Activated CD4-positive, alpha-beta T cell treated with anti-CD3 and anti-CD28 coated beads, Interleukin-2, Interleukin-4, amounts not matched to agents 100 ng/mL and 50 ng/mL, durations not matched to agents 16 hours and 8 hours (primary cell): ENCODE measurements around the gene ACOXL.
A peak's percentile ranks its signal among the peaks of the same experiment; 100 is the strongest.

Experiments used
- DNase-seq: peaks from one replicate; pipeline ENCODE4 v3.0.0-alpha.2; 2020; ENCODE audit warnings: low spot score

The ACOXL gene

GRCh38 chr2:111116011-111116746, 383.8 kb downstream of the ACOXL start:
- DNase-seq = peak; percentile 81

- DNase-seq = peak; percentile 72
Observed at GRCh38 chr2:111116843-111117597, 384.6 kb downstream of the ACOXL start.

- no peak for DNase-seq
Observed at GRCh38 chr2:111117598-111118480, 385.5 kb downstream of the ACOXL start.

GRCh38 chr2:111118481-111118980, 386.2 kb downstream of the ACOXL start:
- DNase-seq = no peak

- DNase-seq = no peak
Observed at GRCh38 chr2:111118981-111119821, 386.8 kb downstream of the ACOXL start.

- DNase-seq = no peak
Observed at GRCh38 chr2:111119822-111120252, 387.5 kb downstream of the ACOXL start.

GRCh38 chr2:111120253-111121027, 388.1 kb downstream of the ACOXL start, which contains the start of gene BCL2L11:
Gene BCL2L11 (plus strand): TSS chr2:111120914. CDS start chr2:111123746, 2,832 bp downstream.
- peak; percentile 84 for DNase-seq

- DNase-seq = peak; percentile 33
Observed at GRCh38 chr2:111121028-111121827, 388.9 kb downstream of the ACOXL start.

- DNase-seq = peak; percentile 74
Observed at GRCh38 chr2:111121828-111122630, 389.7 kb downstream of the ACOXL start.

GRCh38 chr2:111122631-111123421, 390.5 kb downstream of the ACOXL start:
- DNase-seq = peak; percentile 25

GRCh38 chr2:111123751-111124150, 391.4 kb downstream of the ACOXL start:
- DNase-seq = no peak

- no peak for DNase-seq
Observed at GRCh38 chr2:111126581-111126980, 394.2 kb downstream of the ACOXL start.

- DNase-seq = no peak
Observed at GRCh38 chr2:111127351-111127750, 395.0 kb downstream of the ACOXL start.

- no peak for DNase-seq
Observed at GRCh38 chr2:111128096-111128495, 395.7 kb downstream of the ACOXL start.

GRCh38 chr2:111133603-111134002, 401.2 kb downstream of the ACOXL start:
- no peak for DNase-seq

GRCh38 chr2:111134055-111134454, 401.7 kb downstream of the ACOXL start:
- DNase-seq = no peak

GRCh38 chr2:111135237-111135909, 403.0 kb downstream of the ACOXL start:
- DNase-seq = no peak
